Liver (tissue), 9 donors: ENCODE measurements around the gene ACOT11. TPM values are rescaled to one million over a fixed set of nuclear protein-coding genes. Genes with fewer than 3 reads are reported as not detected.

Source experiments
- DNase-seq: peaks from one replicate; pipeline ENCODE4 v3.0.0-alpha.2; 2017; ENCODE audit warnings: low spot score
- H3K27ac ChIP-seq, 2 donors: one replicate each; pipeline ENCODE4 v1.7.0; 2013; ENCODE audit warnings: inconsistent platforms in 2 of 2, low read length in 2 of 2, control low read depth in 1 of 2, low read depth in 1 of 2, mild to moderate bottlenecking in 1 of 2
- H3K27me3 ChIP-seq, 4 donors: one replicate each; pipeline versions ENCODE4 v1.6.1 to v1.7.0; 2013; ENCODE audit warnings: low read length in 3 of 4, inconsistent platforms in 1 of 4, mild to moderate bottlenecking in 1 of 4, moderate library complexity in 1 of 4; ENCODE audit not compliant: control insufficient read depth in 4 of 4, insufficient read depth in 4 of 4
- H3K36me3 ChIP-seq, 4 donors: one replicate each; pipeline versions ENCODE4 v1.6.1 to v1.7.0; 2013; ENCODE audit warnings: low read length in 3 of 4, mild to moderate bottlenecking in 3 of 4, low read depth in 1 of 4, moderate library complexity in 1 of 4; ENCODE audit not compliant: control insufficient read depth in 4 of 4, insufficient read depth in 3 of 4
- H3K4me1 ChIP-seq, 4 donors: one replicate each; pipeline versions ENCODE4 v1.6.1 to v1.7.0; 2013; ENCODE audit warnings: low read length in 3 of 4, mild to moderate bottlenecking in 3 of 4, moderate library complexity in 1 of 4; ENCODE audit not compliant: control insufficient read depth in 4 of 4, insufficient read depth in 4 of 4
- H3K4me3 ChIP-seq, 3 donors: one replicate each; pipeline versions ENCODE4 v1.6.1 to v1.7.0; 2013; ENCODE audit warnings: low read length in 3 of 3, control low read depth in 1 of 3, low read depth in 1 of 3, mild to moderate bottlenecking in 1 of 3
- H3K9ac ChIP-seq, 2 donors: one replicate each; pipeline ENCODE4 v1.7.0; 2013; ENCODE audit warnings: low read length in 2 of 2, mild to moderate bottlenecking in 2 of 2, moderate library complexity in 2 of 2, control low read depth in 1 of 2, low read depth in 1 of 2
- H3K9me3 ChIP-seq, 4 donors: one replicate each; pipeline versions ENCODE4 v1.6.1 to v1.7.0; 2013; ENCODE audit warnings: low read length in 3 of 4; ENCODE audit not compliant: control insufficient read depth in 4 of 4
- ATF3 ChIP-seq: IDR thresholded peaks from 2 replicates; pipeline ENCODE4 v1.6.1; 2016; ENCODE audit warnings: antibody characterized with exemption
- CTCF ChIP-seq: fragments of 150-350 bp; IDR thresholded peaks from 2 replicates; pipeline ENCODE4 v1.5.1; 2017; ENCODE audit warnings: improper control_type of control experiment, low read depth, low read length; ENCODE audit not compliant: missing input control
- EGR1 ChIP-seq, 2 donors: IDR thresholded peaks; 2 replicates each; pipeline ENCODE4 v1.6.1; 2016 to 2018; ENCODE audit warnings: antibody characterized with exemption in 2 of 2, low read depth in 2 of 2
- FOXA1 ChIP-seq: IDR thresholded peaks from 2 replicates; pipeline ENCODE4 v1.6.1; 2016; ENCODE audit warnings: antibody characterized with exemption
- FOXA2 ChIP-seq: IDR thresholded peaks from 2 replicates; pipeline ENCODE4 v1.6.1; 2016; ENCODE audit warnings: antibody characterized with exemption
- GABPA ChIP-seq, 2 donors: IDR thresholded peaks in 1 of 2; conservative IDR thresholded peaks in 1 of 2; 2 replicates each; pipeline ENCODE4 v1.6.1; 2016; ENCODE audit warnings: antibody characterized with exemption in 2 of 2, mild to moderate bottlenecking in 1 of 2, moderate library complexity in 1 of 2
- HNF4A ChIP-seq, 2 donors: conservative IDR thresholded peaks; 2 replicates each; pipeline ENCODE4 v1.6.1; 2016; ENCODE audit warnings: antibody characterized with exemption in 2 of 2, mild to moderate bottlenecking in 2 of 2
- HNF4G ChIP-seq: IDR thresholded peaks from 2 replicates; pipeline ENCODE4 v1.6.1; 2016; ENCODE audit warnings: antibody characterized with exemption
- JUND ChIP-seq, 2 donors: IDR thresholded peaks; 2 replicates each; pipeline ENCODE4 v1.6.1; 2016; ENCODE audit warnings: antibody characterized with exemption in 2 of 2
- MAX ChIP-seq: IDR thresholded peaks from 2 replicates; pipeline ENCODE4 v1.6.1; 2016; ENCODE audit warnings: antibody characterized with exemption
- NR2F2 ChIP-seq: IDR thresholded peaks from 2 replicates; pipeline ENCODE4 v1.6.1; 2016; ENCODE audit warnings: antibody characterized with exemption
- RAD21 ChIP-seq, 2 donors: IDR thresholded peaks; 2 replicates each; pipeline ENCODE4 v1.6.1; 2016; ENCODE audit warnings: antibody characterized with exemption in 2 of 2, mild to moderate bottlenecking in 2 of 2
- REST ChIP-seq: IDR thresholded peaks from 2 replicates; pipeline ENCODE4 v1.6.1; 2016; ENCODE audit warnings: antibody characterized with exemption, mild to moderate bottlenecking
- RXRA ChIP-seq, 2 donors: IDR thresholded peaks; 2 replicates each; pipeline ENCODE4 v1.6.1; 2017 to 2018; ENCODE audit warnings: antibody characterized with exemption in 2 of 2, mild to moderate bottlenecking in 1 of 2
- SP1 ChIP-seq: IDR thresholded peaks from 2 replicates; pipeline ENCODE4 v1.6.1; 2018; ENCODE audit warnings: antibody characterized with exemption, mild to moderate bottlenecking
- TAF1 ChIP-seq: conservative IDR thresholded peaks from 2 replicates; pipeline ENCODE4 v1.6.1; 2016; ENCODE audit warnings: antibody characterized with exemption, mild to moderate bottlenecking
- YY1 ChIP-seq: IDR thresholded peaks from 2 replicates; pipeline ENCODE4 v1.6.1; 2016; ENCODE audit warnings: antibody characterized with exemption, mild to moderate bottlenecking
- ZBTB33 ChIP-seq: IDR thresholded peaks from 2 replicates; pipeline ENCODE4 v1.6.1; 2016; ENCODE audit warnings: antibody characterized with exemption
- WGBS: extraction: QIAGEN DNeasy Blood & Tissue Kit; methylation state at CpG from one replicate; pipeline ENCODE4 v1.1.7; 2013; 5-methylcytosine and 5-hydroxymethylcytosine counted together
- polyA plus RNA-seq, 2 donors: library from polyadenylated mRNA; stranded (reverse) in 1 of 2; unstranded in 1 of 2; fragments of 200-250 nt in 1 of 2; fragments of >200 nt in 1 of 2; fragmentation: Nextera tagmentation in 1 of 2; extraction: Ambion mirVana in 1 of 2; gene quantifications; one replicate each; pipeline versions ENCODE4 v1.2.1 to v1.2.3, GENCODE V29; 2013 to 2015
- total RNA-seq, 2 donors: library from RNA; depleted of rRNA; stranded (reverse); fragments of >200 nt; gene quantifications; one replicate each; pipeline ENCODE4 v1.2.3, GENCODE V29; 2014
- donor health status: healthy.
- donor health status: healthy.
- donor health status: healthy.
- donor health status: healthy.
- donor health status: healthy.

Gene ACOT11
- total and polyA plus RNA-seq, 4 donors: 0.13 to 1.1 (median 0.50) TPM

DNA sequence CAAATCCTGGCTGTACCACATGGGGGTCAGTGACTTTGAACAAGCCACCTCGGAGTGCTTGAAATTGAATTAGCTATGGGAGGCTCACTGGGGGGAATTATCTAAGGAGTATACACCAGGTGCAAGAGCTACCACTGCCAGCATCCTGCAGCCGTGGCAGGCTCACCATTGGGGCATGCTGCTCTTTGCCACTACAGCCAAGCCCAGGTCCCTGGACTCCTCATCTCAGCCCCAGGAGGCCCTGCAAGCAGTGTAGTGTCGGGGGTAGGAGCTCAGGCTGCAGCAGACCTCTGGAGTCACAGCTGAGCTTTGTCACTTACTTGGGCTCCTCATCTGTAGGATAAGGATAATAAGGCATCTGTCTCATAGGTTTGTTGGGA lies 35.3 kb downstream of the ACOT11 start:
- Histone ChIP-seq H3K4me3 (no peak overlapping the region), H3K4me1 (peaks cover 3 to 24% (median 12%) of the 10 kb centered on the region in 4 donors), H3K9ac (no peak overlapping the region), H3K27ac (no peak overlapping the region), H3K36me3 (no peaks in the 10 kb centered on the region), H3K27me3 (no peaks in the 10 kb centered on the region), H3K9me3 (no peaks in the 10 kb centered on the region)
- 96% methylated on average over 3 of the region's 3 CpGs for WGBS
- TF ChIP-seq YY1 (no peak), HNF4G (no peak), RAD21 (IDR thresholded peaks at IDR 0.05) (no peak), ATF3 (no peak), HNF4A (conservative IDR thresholded peaks at IDR 0.05) (no peak), REST (no peak), JUND (IDR thresholded peaks at IDR 0.05) (no peak), SP1 (no peak), GABPA (IDR thresholded peaks at IDR 0.05 in 1 of 2, conservative IDR thresholded peaks at IDR 0.05 in 1 of 2) (no peak), TAF1 (no peak), FOXA1 (no peak), NR2F2 (no peak), ZBTB33 (no peak), RXRA (IDR thresholded peaks at IDR 0.05) (no peak), FOXA2 (no peak), EGR1 (IDR thresholded peaks at IDR 0.05; ENCODE audit: low read depth in 2 of 2) (no peak), MAX (no peak), CTCF (no peak)
- DNase-seq: no peak
